GDM1 (cell line): Measurements from ENCODE around the gene CPA5.

Experiments used
- DNase-seq: peaks from one replicate; lab custom pipeline; 2025; lab: John Stamatoyannopoulos, UW

Gene CPA5

GRCh38 chr7:130397051-130397757 lies 52.6 kb downstream of the CPA5 start:
- no peak for DNase-seq

GRCh38 chr7:130397758-130398073 lies 53.1 kb downstream of the CPA5 start:
- no peak for DNase-seq

- no peak for DNase-seq
Measured at GRCh38 chr7:130398526-130399090, 54.0 kb downstream of the CPA5 start.

GRCh38 chr7:130400120-130400572 lies 55.5 kb downstream of the CPA5 start:
- no peak for DNase-seq

- no peak for DNase-seq
Measured at GRCh38 chr7:130401101-130401500, 56.5 kb downstream of the CPA5 start.

GRCh38 chr7:130401578-130401977 lies 57.0 kb downstream of the CPA5 start:
- no peak for DNase-seq

- no peak for DNase-seq
Measured at GRCh38 chr7:130405003-130405402, 60.4 kb downstream of the CPA5 start.

GRCh38 chr7:130409067-130409711 lies 64.6 kb downstream of the CPA5 start:
- no peak for DNase-seq

GRCh38 chr7:130409712-130410072 lies 65.1 kb downstream of the CPA5 start:
- DNase-seq, result no peak

GRCh38 chr7:130410868-130411541 lies 66.4 kb downstream of the CPA5 start:
- DNase-seq, result no peak

GRCh38 chr7:130413201-130413600 lies 68.6 kb downstream of the CPA5 start:
- no peak for DNase-seq

- DNase-seq, result no peak
Measured at GRCh38 chr7:130415006-130415405, 70.4 kb downstream of the CPA5 start.

- peak; percentile 21 for DNase-seq
Measured at GRCh38 chr7:130417213-130417612, 72.6 kb downstream of the CPA5 start.

GRCh38 chr7:130418306-130418705 lies 73.7 kb downstream of the CPA5 start:
- no peak for DNase-seq
